Mammary epithelial cell (primary cell): ENCODE measurements around the gene GATA2.

Experiments used
- CTCF ChIP-seq, 2 donors: IDR thresholded peaks in 1 of 2; conservative IDR thresholded peaks in 1 of 2; 2 replicates each; pipeline ENCODE4 v1.5.1; 2011 to 2012; ENCODE audit warnings: inconsistent platforms in 2 of 2, low read length in 2 of 2, mild to moderate bottlenecking in 2 of 2, control low read depth in 1 of 2, low read depth in 1 of 2; ENCODE audit not compliant: insufficient read depth in 1 of 2; ENCODE audit errors: extremely low read depth in 1 of 2
- EZH2 ChIP-seq: IDR thresholded peaks from 2 replicates; pipeline ENCODE4 v1.6.1; 2012; ENCODE audit warnings: low read length, inconsistent platforms, borderline replicate concordance

GRCh38 chr3:128462341-128462910 is 30.6 kb downstream of the GATA2 start:
- TF ChIP-seq CTCF (conservative IDR thresholded peaks at IDR 0.05 in 1 of 2, IDR thresholded peaks at IDR 0.05 in 1 of 2; ENCODE audit: extremely low read depth in 1 of 2, insufficient read depth in 1 of 2, low read depth in 1 of 2, low read length in 2 of 2) (no peak), EZH2 (no peak)
